SJCRH30 (cell line): Measurements from ENCODE around the gene USP17L17. TPM values are rescaled to one million over a fixed set of nuclear protein-coding genes. Genes with fewer than 3 reads are reported as not detected.
"Not testable (repeated sequence)": the region's sequence is repeated elsewhere in the genome, so short reads cannot be mapped to it uniquely, and the experiment has no call there.

ENCODE experiments used
- DNase-seq, 2 experiments: peaks; one replicate each; pipeline ENCODE4 v3.0.0-alpha.2; 2015 to 2020
- H3K27ac ChIP-seq: fragments of 250-450 bp; sonication (Bioruptor Pico); 2 replicates; pipeline ENCODE4 v1.5.1; 2020; ENCODE audit warnings: mild to moderate bottlenecking, moderate library complexity
- H3K27me3 ChIP-seq: fragments of 250-450 bp; sonication (Bioruptor Pico); 2 replicates; pipeline ENCODE4 v1.5.1; 2020; ENCODE audit warnings: mild to moderate bottlenecking, moderate library complexity
- H3K36me3 ChIP-seq: fragments of 250-450 bp; sonication (Bioruptor Pico); 2 replicates; pipeline ENCODE4 v1.5.1; 2020; ENCODE audit warnings: mild to moderate bottlenecking, moderate library complexity
- H3K4me1 ChIP-seq: fragments of 250-450 bp; sonication (Bioruptor Pico); 2 replicates; pipeline ENCODE4 v1.5.1; 2020; ENCODE audit warnings: mild to moderate bottlenecking, moderate library complexity
- H3K4me3 ChIP-seq: fragments of 250-450 bp; sonication (Bioruptor Pico); 2 replicates; pipeline ENCODE4 v1.5.1; 2020; ENCODE audit warnings: mild to moderate bottlenecking, moderate library complexity
- H3K9me3 ChIP-seq: fragments of 250-450 bp; sonication (Bioruptor Pico); replicated peaks from 2 replicates; pipeline ENCODE4 v1.5.1; 2020; ENCODE audit warnings: mild to moderate bottlenecking, moderate library complexity
- total RNA-seq: library from RNA; depleted of rRNA; stranded (reverse); fragments of >200 nt; shearing (Covaris generic); gene quantifications from 2 replicates; pipeline ENCODE4 v1.2.3, GENCODE V29; 2014; rRNA removed

Gene USP17L17
- total RNA-seq, 1 experiment from 2014 or later: not detected

DNA sequence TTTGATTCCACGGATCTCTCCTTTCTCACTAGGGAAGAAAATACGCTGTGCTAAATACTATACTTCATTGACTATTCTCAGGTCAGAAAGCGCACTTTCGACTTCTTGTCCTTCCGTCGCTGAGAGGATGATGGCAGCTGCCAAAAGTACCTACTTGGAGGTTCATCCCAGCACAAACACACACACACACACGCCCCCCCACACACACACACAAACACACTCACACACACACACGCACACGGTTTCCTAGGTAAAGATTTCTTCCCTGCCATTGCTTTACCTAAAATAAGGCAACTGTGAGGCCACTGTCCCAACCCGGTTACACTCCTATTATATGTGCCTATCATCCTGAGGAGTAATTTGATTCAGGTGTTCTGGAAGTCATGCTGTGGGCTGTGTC lies 28.0 kb downstream of the USP17L17 start:
- not testable (repeated sequence) for H3K4me3 ChIP-seq, H3K27me3 ChIP-seq, H3K27ac ChIP-seq, H3K9me3 ChIP-seq, H3K36me3 ChIP-seq, H3K4me1 ChIP-seq
- DNase-seq: peak in 1 of 2 experiments; percentile 52

Other genes starting within 250 kb of the USP17L17 start
- gene FAM90A26, start 73.5 kb upstream of the USP17L17 start, total RNA-seq: not detected in 2 replicates
- gene USP17L10, start 33.2 kb upstream of the USP17L17 start, total RNA-seq: not detected in 2 replicates
- not detected in 2 replicates for gene USP17L11, start 28.5 kb upstream of the USP17L17 start, total RNA-seq
- not detected in 2 replicates for gene USP17L12, start 23.7 kb upstream of the USP17L17 start, total RNA-seq
- not detected in 2 replicates for gene USP17L13, start 19.0 kb upstream of the USP17L17 start, total RNA-seq
- not detected in 2 replicates for gene USP17L15, start 9.5 kb upstream of the USP17L17 start, total RNA-seq
- not detected in 2 replicates for gene USP17L18, start 4.8 kb downstream of the USP17L17 start, total RNA-seq
- gene USP17L19, start 9.5 kb downstream of the USP17L17 start, total RNA-seq: not detected in 2 replicates
- not detected in 2 replicates for gene USP17L20, start 14.2 kb downstream of the USP17L17 start, total RNA-seq
- gene USP17L21, start 19.0 kb downstream of the USP17L17 start, total RNA-seq: not detected in 2 replicates
- gene USP17L22, start 23.7 kb downstream of the USP17L17 start, total RNA-seq: not detected in 2 replicates
- gene USP17L24, start 81.3 kb downstream of the USP17L17 start, total RNA-seq: not detected in 2 replicates
- not detected in 2 replicates for gene USP17L25, start 86.0 kb downstream of the USP17L17 start, total RNA-seq
- gene USP17L26, start 90.8 kb downstream of the USP17L17 start, total RNA-seq: not detected in 2 replicates
- gene USP17L5, start 95.5 kb downstream of the USP17L17 start, total RNA-seq: not detected in 2 replicates
- not detected in 2 replicates for gene USP17L27, start 100.3 kb downstream of the USP17L17 start, total RNA-seq
- gene USP17L28, start 105.0 kb downstream of the USP17L17 start, total RNA-seq: not detected in 2 replicates
- gene USP17L29, start 109.8 kb downstream of the USP17L17 start, total RNA-seq: not detected in 2 replicates
- not detected in 2 replicates for gene USP17L30, start 119.2 kb downstream of the USP17L17 start, total RNA-seq
- gene DEFB131A, start 200.5 kb downstream of the USP17L17 start, total RNA-seq: not detected in 2 replicates